Psoas muscle (tissue), 8 donors: ENCODE data around the gene ELAVL3. TPM values are rescaled to one million over a fixed set of nuclear protein-coding genes. Genes with fewer than 3 reads are reported as not detected.

Experiments
- ATAC-seq, 4 donors: fragments of 200-7000 bp; cut with Tn5 transposase; one replicate each; pipeline ENCODE4 v1.9.1; 2020; ENCODE audit warnings: moderate library complexity in 3 of 4, mild to moderate bottlenecking in 2 of 4
- DNase-seq, 2 donors: peaks; one replicate each; pipeline ENCODE4 v3.0.0-alpha.2; 2020
- H3K27ac ChIP-seq: fragments of 200-600 bp; one replicate; pipeline ENCODE4 v1.8.0; 2022
- H3K27me3 ChIP-seq, 3 donors: fragments of 200-600 bp in 1 of 3; one replicate each; pipeline versions ENCODE4 v1.6.1 to v1.8.0; 2013 to 2022; ENCODE audit warnings: low read length in 2 of 3, mild to moderate bottlenecking in 2 of 3, moderate library complexity in 1 of 3; ENCODE audit not compliant: insufficient read depth in 3 of 3
- H3K36me3 ChIP-seq, 2 donors: fragments of 200-600 bp in 1 of 2; one replicate each; pipeline versions ENCODE4 v1.6.1 to v1.8.0; 2013 to 2022; ENCODE audit warnings: low read depth in 1 of 2, mild to moderate bottlenecking in 1 of 2, moderate library complexity in 1 of 2; ENCODE audit not compliant: insufficient read depth in 1 of 2
- H3K4me1 ChIP-seq: fragments of 200-600 bp; one replicate; pipeline ENCODE4 v1.8.0; 2022
- H3K4me3 ChIP-seq: fragments of 200-600 bp; one replicate; pipeline ENCODE4 v1.8.0; 2022; ENCODE audit warnings: mild to moderate bottlenecking
- H3K9me3 ChIP-seq: fragments of 200-600 bp; one replicate; pipeline ENCODE4 v1.8.0; 2022
- WGBS, 3 donors: extraction: QIAGEN DNeasy Blood & Tissue Kit; methylation state at CpG; one replicate each; pipeline versions ENCODE4 v1.1.6 to v1.1.7; 2013; 5-methylcytosine and 5-hydroxymethylcytosine counted together
- intact Hi-C, 2 donors: fragments of 100-400 bp; cut with DNase I; formaldehyde crosslinking; loops; one replicate each; pipeline versions ENCODE4 v1.11.0 to v1.14.2; 2022
- polyA plus RNA-seq, 3 donors: library from polyadenylated mRNA; stranded (reverse); fragments of 200-250 nt; gene quantifications; one replicate each; pipeline ENCODE4 v1.2.3, GENCODE V29; 2013
- total RNA-seq, 4 donors: library from RNA; stranded (reverse); fragmentation: NEBNext Ultra II Directional in 2 of 4; extraction: Animal tissue kit (Norgen Biotek cat#: 25700) in 2 of 4; gene quantifications; one replicate each; pipeline versions ENCODE4 v1.2.1 to v1.2.4, GENCODE V29; 2021 to 2023
- TF ChIP-seq, protein P1 (sequence below): fragments of 200-600 bp; IDR thresholded peaks from one replicate; pipeline ENCODE4 v1.8.0; 2022; ENCODE audit warnings: antibody characterized with exemption
- donor health status: healthy with polysubstance abuse.
- donor health status: DM: no; HTN: no; CAD: no; lungs with moderate emphysema.
- donor health status: Bipolar disorder and iron deficiency.
- donor health status: healthy.
- donor health status: DM: yes; HTN: yes; CAD: no.
- donor health status: DM: no; HTN: no; CAD: no.
- donor health status: DM: no; HTN: no; CAD: no.
- donor health status: DM: yes; HTN: yes; CAD: no.

ELAVL3 gene
- total and polyA plus RNA-seq, 7 donors: 0.03 TPM; not detected in 6

- Histone ChIP-seq H3K4me3 (no peak overlapping the region), H3K27me3 (no peaks in the 10 kb centered on the region), H3K9me3 (no peaks in the 10 kb centered on the region), H3K27ac (no peak overlapping the region), H3K36me3 (peaks cover 0 to 95% of the 10 kb centered on the region in 2 donors), H3K4me1 (no peaks in the 10 kb centered on the region)
- DNase-seq (no peak), ATAC-seq (no peak)
- intact Hi-C loops: loop anchor here in 1 of 2 donors (5.0 kb wide), 1 partner anchor 153 kb away; no protein-coding TSS in a partner anchor
- WGBS, 3 donors: 87 to 92% (median 90%) methylated on average over 8 to 13 of the region's 13 CpGs
- TF ChIP-seq, protein P1, sequence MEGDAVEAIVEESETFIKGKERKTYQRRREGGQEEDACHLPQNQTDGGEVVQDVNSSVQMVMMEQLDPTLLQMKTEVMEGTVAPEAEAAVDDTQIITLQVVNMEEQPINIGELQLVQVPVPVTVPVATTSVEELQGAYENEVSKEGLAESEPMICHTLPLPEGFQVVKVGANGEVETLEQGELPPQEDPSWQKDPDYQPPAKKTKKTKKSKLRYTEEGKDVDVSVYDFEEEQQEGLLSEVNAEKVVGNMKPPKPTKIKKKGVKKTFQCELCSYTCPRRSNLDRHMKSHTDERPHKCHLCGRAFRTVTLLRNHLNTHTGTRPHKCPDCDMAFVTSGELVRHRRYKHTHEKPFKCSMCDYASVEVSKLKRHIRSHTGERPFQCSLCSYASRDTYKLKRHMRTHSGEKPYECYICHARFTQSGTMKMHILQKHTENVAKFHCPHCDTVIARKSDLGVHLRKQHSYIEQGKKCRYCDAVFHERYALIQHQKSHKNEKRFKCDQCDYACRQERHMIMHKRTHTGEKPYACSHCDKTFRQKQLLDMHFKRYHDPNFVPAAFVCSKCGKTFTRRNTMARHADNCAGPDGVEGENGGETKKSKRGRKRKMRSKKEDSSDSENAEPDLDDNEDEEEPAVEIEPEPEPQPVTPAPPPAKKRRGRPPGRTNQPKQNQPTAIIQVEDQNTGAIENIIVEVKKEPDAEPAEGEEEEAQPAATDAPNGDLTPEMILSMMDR: no peak
Observed at GRCh38 chr19:11445141-11445540, 35.7 kb downstream of the ELAVL3 start.

DNA sequence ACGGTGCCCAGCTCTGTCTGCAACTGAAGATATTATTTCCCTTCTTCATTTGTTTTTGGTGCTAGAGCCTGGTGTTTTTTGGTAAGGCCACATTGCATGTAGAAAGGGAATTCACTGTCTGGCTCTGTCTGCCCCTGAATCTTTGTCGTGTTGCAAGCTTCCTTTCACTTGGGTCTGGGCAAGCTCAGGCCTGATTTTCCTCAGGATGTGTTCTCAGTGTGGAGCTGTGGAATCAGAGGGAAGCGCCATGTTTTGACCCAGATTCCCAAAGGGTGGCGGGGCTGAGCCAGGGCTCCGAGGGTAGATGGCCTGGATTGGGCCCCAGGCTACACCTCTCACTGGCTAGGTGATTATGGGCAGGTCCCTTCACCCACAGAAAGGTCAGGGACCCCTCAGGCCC is 36.8 kb downstream of the ELAVL3 start:
- no peaks in the 10 kb centered on the region for H3K4me1 ChIP-seq
- WGBS, 3 donors: 77 to 78% (median 77%) methylated on average over 5 of the region's 5 CpGs
- no peak overlapping the region for H3K27ac ChIP-seq
- TF ChIP-seq, protein P1: no peak
- intact Hi-C loops: no loop called here
- no peaks in the 10 kb centered on the region for H3K9me3 ChIP-seq
- no peak for ATAC-seq
- no peak overlapping the region for H3K4me3 ChIP-seq
- H3K27me3 ChIP-seq: no peaks in the 10 kb centered on the region
- no peak for DNase-seq
- H3K36me3 ChIP-seq: peaks cover 0 to 95% of the 10 kb centered on the region in 2 donors

DNA sequence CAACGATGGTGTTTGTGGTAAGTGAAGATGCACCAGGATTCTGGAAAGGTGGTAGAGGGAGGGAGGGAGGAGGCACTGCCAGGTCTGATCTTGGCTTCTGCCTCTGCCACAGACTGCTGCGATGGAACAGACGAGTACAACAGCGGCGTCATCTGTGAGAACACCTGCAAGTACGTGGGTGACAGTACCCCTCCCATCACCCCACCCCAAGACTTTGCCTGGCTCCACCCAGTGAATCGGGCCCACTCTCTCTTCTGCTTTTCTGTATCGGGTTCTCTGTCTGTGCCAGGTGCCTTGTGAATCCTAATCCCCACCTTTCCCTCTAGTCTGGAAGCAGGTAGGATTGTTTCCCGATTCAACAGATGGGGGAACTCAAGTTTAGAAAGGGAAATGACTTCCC is 42.9 kb downstream of the ELAVL3 start:
- no peaks in the 10 kb centered on the region for H3K9me3 ChIP-seq
- intact Hi-C loops: no loop called here
- WGBS, 3 donors: 92 to 96% (median 93%) methylated on average over 9 of the region's 9 CpGs
- TF ChIP-seq, protein P1: no peak
- H3K27ac ChIP-seq: no peak overlapping the region
- no peak for ATAC-seq
- H3K36me3 ChIP-seq: peaks cover 0 to 66% of the 10 kb centered on the region in 2 donors
- peaks cover 9% of the 10 kb centered on the region for H3K4me1 ChIP-seq
- DNase-seq: no peak
- H3K4me3 ChIP-seq: no peak overlapping the region
- no peaks in the 10 kb centered on the region for H3K27me3 ChIP-seq

DNA sequence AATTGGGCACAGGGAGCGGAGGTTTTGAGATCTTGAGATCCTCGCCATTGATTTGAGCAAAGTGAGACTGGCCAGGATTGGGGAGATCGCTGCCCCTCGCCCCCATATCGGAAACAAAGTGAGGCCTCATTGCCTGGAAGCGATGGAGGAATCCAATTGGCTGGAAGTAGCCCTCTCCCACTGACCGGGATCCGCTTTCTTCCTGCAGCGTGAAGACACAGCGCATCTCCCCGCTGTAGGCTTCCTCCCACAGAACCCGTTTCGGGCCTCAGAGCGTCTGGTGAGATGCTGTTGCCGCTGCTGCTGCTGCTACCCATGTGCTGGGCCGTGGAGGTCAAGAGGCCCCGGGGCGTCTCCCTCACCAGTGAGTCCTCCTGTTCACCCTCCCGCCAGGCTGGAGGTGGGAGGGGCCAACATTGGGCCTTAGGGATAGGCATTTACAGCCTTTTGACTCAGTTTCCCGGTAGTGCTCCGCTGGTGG is 45.0 kb downstream of the ELAVL3 start:
- ATAC-seq (no peak), DNase-seq (no peak)
- TF ChIP-seq, protein P1: no peak
- intact Hi-C loops: no loop called here
- Histone ChIP-seq H3K9me3 (no peaks in the 10 kb centered on the region), H3K36me3 (peaks cover 0 to 45% of the 10 kb centered on the region in 2 donors), H3K4me3 (peak overlapping the region; percentile 94), H3K27me3 (no peaks in the 10 kb centered on the region), H3K27ac (peak overlapping the region; percentile 79), H3K4me1 (peaks cover 9% of the 10 kb centered on the region)
- 3 to 5% (median 4%) methylated on average over 21 of the region's 21 CpGs for WGBS, 3 donors
